BLaER1 (cell line): ENCODE results near the gene CYTH4.

Source experiments
- H3K27ac ChIP-seq: shearing (Covaris generic); formaldehyde crosslinking; 2 replicates; pipeline ENCODE4 v1.8.1; 2022
- H3K27me3 ChIP-seq: shearing (Covaris generic); formaldehyde crosslinking; 2 replicates; pipeline ENCODE4 v1.8.1; 2022
- H3K36me3 ChIP-seq: shearing (Covaris generic); formaldehyde crosslinking; 2 replicates; pipeline ENCODE4 v1.8.1; 2022
- H3K4me1 ChIP-seq: shearing (Covaris generic); formaldehyde crosslinking; 2 replicates; pipeline ENCODE4 v1.8.1; 2022
- H3K4me2 ChIP-seq: shearing (Covaris generic); formaldehyde crosslinking; 2 replicates; pipeline ENCODE4 v1.8.1; 2022
- H3K4me3 ChIP-seq: shearing (Covaris generic); formaldehyde crosslinking; 2 replicates; pipeline ENCODE4 v1.8.1; 2022
- H3K9ac ChIP-seq: shearing (Covaris generic); formaldehyde crosslinking; 2 replicates; pipeline ENCODE4 v1.8.1; 2022
- H3K9me3 ChIP-seq: shearing (Covaris generic); formaldehyde crosslinking; 2 replicates; pipeline ENCODE4 v1.8.1; 2022
- H4K20me1 ChIP-seq: shearing (Covaris generic); formaldehyde crosslinking; 2 replicates; pipeline ENCODE4 v1.8.1; 2022
- Cebpa-rat ChIP-seq: shearing (Covaris generic); IDR thresholded peaks from 2 replicates; pipeline ENCODE4 v1.8.1; 2022

Gene CYTH4

DNA sequence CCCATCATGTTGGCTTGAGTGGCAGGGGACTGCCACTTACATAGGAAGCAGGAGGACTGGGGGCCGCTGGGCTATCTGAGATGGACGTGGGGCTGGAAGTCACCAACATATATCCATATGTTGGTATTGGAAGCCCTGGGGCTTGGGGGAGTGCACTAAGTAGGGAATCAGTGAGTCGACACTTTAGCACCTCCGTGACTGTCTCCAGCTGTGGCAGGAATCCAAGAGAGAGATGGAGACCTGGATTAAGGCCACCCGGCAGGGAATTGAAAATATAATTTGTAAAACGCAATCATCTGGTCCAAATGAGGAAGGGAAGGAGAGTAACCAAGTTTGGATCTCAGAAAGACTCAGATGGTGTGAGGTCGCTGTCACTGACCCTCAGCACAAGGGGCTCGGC lies 76.6 kb downstream of the CYTH4 start:
- H3K4me2 ChIP-seq = no peak overlapping the region
- H3K4me3 ChIP-seq = no peak overlapping the region
- no peak overlapping the region for H3K9ac ChIP-seq
- TF ChIP-seq Cebpa-rat = no peak
- peaks cover 30% of the 10 kb centered on the region; the same call in 1 of the 2 replicates for H3K36me3 ChIP-seq
- no peaks in the 10 kb centered on the region for H3K9me3 ChIP-seq
- H3K4me1 ChIP-seq = peaks cover 92% of the 10 kb centered on the region
- no peaks in the 10 kb centered on the region for H3K27me3 ChIP-seq
- H4K20me1 ChIP-seq = no peaks in the 10 kb centered on the region; the same call in 1 of the 2 replicates
- no peak overlapping the region for H3K27ac ChIP-seq

DNA sequence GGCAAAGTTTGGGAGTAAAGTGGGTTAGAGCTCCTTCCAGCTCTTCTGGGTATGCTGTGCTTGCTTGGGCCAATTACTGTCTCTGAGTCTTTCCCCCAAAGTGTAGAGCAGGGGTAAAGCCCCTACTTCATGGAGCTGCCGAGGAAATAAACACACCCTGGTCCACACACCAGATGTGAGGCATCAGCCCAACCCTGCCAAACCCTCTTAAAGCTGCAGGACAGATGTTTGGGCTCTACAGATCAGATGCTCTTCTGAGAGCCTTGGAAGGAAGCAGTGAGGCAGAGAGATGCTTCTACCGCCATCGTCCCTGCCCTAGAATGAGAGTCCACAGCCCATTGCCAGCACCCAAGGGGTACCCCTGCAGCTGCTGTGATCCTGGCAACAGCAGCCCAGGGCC lies 80.3 kb downstream of the CYTH4 start:
- no peaks in the 10 kb centered on the region for H3K9me3 ChIP-seq
- peaks cover 29% of the 10 kb centered on the region; the same call in 1 of the 2 replicates for H3K36me3 ChIP-seq
- H3K4me1 ChIP-seq = peaks cover 96% of the 10 kb centered on the region
- no peaks in the 10 kb centered on the region for H3K27me3 ChIP-seq
- H3K9ac ChIP-seq = peak overlapping the region; percentile 15; the same call in 1 of the 2 replicates
- no peak for TF ChIP-seq Cebpa-rat
- H3K4me2 ChIP-seq = peak overlapping the region; percentile 100
- peaks cover 9% of the 10 kb centered on the region; the same call in 1 of the 2 replicates for H4K20me1 ChIP-seq
- H3K27ac ChIP-seq = peak overlapping the region; percentile 67
- 0 out of 2 replicates have a peak overlapping the region, but pooled peaks have one; percentile 19 for H3K4me3 ChIP-seq

DNA sequence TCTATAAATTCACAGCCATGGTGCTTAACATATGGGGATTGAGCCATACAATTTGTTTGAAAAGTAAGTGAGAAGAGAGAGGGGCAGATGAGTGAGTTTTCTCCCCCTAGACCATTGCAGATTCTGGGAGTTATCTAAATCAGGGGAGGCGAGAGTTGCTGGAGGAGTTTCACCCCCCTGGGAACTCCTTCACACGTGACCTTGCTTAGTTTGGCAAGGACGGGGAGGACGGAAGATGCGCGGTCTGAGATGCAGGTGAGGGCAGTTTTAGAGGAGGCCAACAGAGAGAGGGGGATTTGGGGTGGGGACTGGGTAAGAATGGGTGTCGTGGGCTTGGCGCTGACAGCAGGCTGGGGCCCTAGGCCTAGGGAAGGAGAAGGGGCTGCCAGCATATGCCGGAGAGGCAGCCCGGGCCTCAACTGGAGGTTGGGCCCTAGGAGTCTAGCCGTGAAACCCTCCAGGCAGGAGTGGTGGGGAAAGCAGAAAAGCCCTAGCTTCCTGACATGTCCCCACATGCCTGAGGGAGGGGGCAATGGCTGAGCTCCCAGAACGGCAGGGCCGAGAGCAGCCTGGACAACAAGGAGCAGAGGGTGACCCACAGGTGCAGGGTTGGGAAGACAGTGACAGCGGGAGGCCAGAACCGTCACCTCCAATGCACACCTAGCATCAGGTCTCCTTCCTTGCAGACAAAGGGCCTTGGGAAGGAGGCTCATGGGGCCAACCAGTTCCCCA lies 81.1 kb downstream of the CYTH4 start:
- no peaks in the 10 kb centered on the region for H3K27me3 ChIP-seq
- peak overlapping the region; percentile 100 for H3K4me2 ChIP-seq
- no peaks in the 10 kb centered on the region for H3K9me3 ChIP-seq
- H3K4me3 ChIP-seq = no peak overlapping the region; the same call in 1 of the 2 replicates
- peak overlapping the region; percentile 22; the same call in 1 of the 2 replicates for H3K9ac ChIP-seq
- peaks cover 9% of the 10 kb centered on the region; the same call in 1 of the 2 replicates for H4K20me1 ChIP-seq
- peaks cover 97% of the 10 kb centered on the region for H3K4me1 ChIP-seq
- H3K36me3 ChIP-seq = peaks cover 21% of the 10 kb centered on the region; the same call in 1 of the 2 replicates
- H3K27ac ChIP-seq = peak overlapping the region; percentile 57
- no peak for TF ChIP-seq Cebpa-rat
